ENCODE data around the gene NDUFA7. TPM values are rescaled to one million over a fixed set of nuclear protein-coding genes. Genes with fewer than 3 reads are reported as not detected.

The NDUFA7 gene
- total and polyA plus RNA-seq, 2 of the 13 experiments (the other 11 are each of a cell fraction or from before 2014, with no cell fraction given), result 64.5 to 71.5 TPM

GRCh38 chr19:8363803-8364771 lies 42.9 kb upstream of the NDUFA7 start, which contains the start of gene ANGPTL4 (continued):
- TF ChIP-seq ZNF607 (CRISPR knock-in tag; IDR thresholded peaks at IDR 0.05; ENCODE audit: borderline replicate concordance) (0 out of 2 replicates have a peak, but pooled peaks have one; percentile 52), ZNF547 (CRISPR knock-in tag; IDR thresholded peaks at IDR 0.05) (0 out of 2 replicates have a peak, but pooled peaks have one; percentile 30), ZFP90 (CRISPR knock-in tag; IDR thresholded peaks at IDR 0.05; ENCODE audit: borderline replicate concordance) (peak; percentile 37; the same call in 1 of the 2 replicates), PLRG1 (conservative IDR thresholded peaks at IDR 0.05) (no peak), BCL3 (CRISPR knock-in tag; IDR thresholded peaks at IDR 0.05) (no peak; the same call in 1 of the 2 replicates), ZFP1 (CRISPR knock-in tag; IDR thresholded peaks at IDR 0.05) (no peak), ZSCAN25 (CRISPR knock-in tag; IDR thresholded peaks at IDR 0.05) (no peak), UBTF (CRISPR knock-in tag; IDR thresholded peaks at IDR 0.05) (peak; percentile 82), ZNF510 (CRISPR knock-in tag; IDR thresholded peaks at IDR 0.05; ENCODE audit: low read depth) (0 out of 2 replicates have a peak, but pooled peaks have one; percentile 61), HNRNPK (IDR thresholded peaks at IDR 0.05; ENCODE audit: low read depth, low read length, poor library complexity, severe bottlenecking) (peak; percentile 27), ZNF891 (CRISPR knock-in tag; IDR thresholded peaks at IDR 0.05) (no peak), ZNF225 (CRISPR knock-in tag; IDR thresholded peaks at IDR 0.05) (no peak), ZNF432 (CRISPR knock-in tag; IDR thresholded peaks at IDR 0.05; ENCODE audit: borderline replicate concordance) (no peak), TOE1 (CRISPR knock-in tag; IDR thresholded peaks at IDR 0.05) (no peak), SP5 (CRISPR knock-in tag; IDR thresholded peaks at IDR 0.05; ENCODE audit: borderline replicate concordance, low read depth) (no peak; the same call in 1 of the 2 replicates), ZNF609 (CRISPR knock-in tag; IDR thresholded peaks at IDR 0.05; ENCODE audit: borderline replicate concordance) (peak; percentile 69), ATM (IDR thresholded peaks at IDR 0.05; ENCODE audit: borderline replicate concordance) (no peak)

Measured in HepG2 (cell line).